ENCODE data around the gene SRGAP3. TPM values are rescaled to one million over a fixed set of nuclear protein-coding genes. Genes with fewer than 3 reads are reported as not detected.

Gene SRGAP3
- total RNA-seq, 1 donor from 2014 or later = 5.3 TPM

GRCh38 chr3:8990266-8991215 lies 258.9 kb downstream of the SRGAP3 start:
- DNase-seq (ENCODE audit: low read depth) = peak; percentile 98

DNA sequence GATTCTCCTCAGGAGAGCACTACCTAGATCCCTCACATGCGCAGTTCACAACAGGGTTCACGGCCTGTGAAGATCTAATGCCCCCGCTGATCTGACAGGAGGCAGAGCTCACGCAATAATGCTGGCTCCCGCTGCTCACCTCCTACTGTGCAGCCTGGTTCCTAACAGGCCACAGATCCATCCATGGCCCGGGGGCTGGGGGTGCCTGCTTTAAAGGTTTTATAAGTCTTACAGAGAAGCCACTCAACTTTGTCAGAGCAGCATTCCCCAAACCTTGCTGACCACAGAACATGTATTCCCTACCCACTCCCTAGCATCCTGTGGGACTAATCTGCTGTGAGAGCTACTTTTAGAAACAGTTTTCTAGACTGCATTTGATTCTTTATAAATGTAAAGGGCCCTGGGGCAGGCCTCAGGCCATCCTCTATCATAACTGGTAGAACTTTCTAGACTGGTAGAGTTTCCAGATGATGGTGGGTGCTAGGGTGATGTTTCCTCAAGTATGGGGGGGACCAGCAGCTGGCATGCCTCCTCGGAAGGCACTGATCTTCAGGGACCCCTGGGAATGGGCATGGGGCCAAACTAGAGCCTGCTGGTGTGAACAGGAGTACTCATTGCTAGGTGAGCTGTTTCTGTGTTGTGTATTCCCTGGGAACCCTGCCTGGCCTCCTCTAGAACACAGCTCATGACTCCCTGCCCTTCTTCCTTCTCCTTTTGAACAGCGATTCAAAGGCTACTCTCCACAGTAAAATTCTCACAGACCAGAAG lies 260.5 kb downstream of the SRGAP3 start:
- peak; percentile 49 for DNase-seq (ENCODE audit: low read depth)

- DNase-seq (ENCODE audit: low read depth) = no peak
Observed at GRCh38 chr3:8988384-8988655, 261.1 kb downstream of the SRGAP3 start.

- peak; percentile 66 for DNase-seq (ENCODE audit: low read depth)
Observed at GRCh38 chr3:8987645-8988383, 261.6 kb downstream of the SRGAP3 start.

DNA sequence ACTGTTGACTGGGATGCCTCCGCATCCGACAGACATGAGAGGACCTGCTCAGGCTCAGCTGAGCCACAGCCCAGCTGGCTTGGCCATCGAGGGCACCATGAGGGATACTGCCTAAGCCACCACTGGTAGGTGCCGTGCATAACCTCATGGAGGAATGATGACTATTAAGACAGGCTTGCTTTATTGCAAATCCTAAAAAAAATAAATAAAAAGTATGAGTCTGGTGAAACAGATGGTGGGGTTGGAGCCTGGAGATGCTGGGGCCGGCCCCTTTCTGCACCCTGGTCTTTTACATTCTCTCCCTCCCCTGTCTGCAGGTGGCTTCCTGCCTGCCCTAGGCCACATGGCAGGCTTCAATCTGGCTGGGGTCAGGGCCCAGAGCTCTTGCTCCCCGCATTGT lies 262.2 kb downstream of the SRGAP3 start:
- DNase-seq (ENCODE audit: low read depth) = peak; percentile 16

- no peak for DNase-seq (ENCODE audit: low read depth)
Observed at GRCh38 chr3:8986741-8987140, 262.7 kb downstream of the SRGAP3 start.

GRCh38 chr3:8985876-8986275 lies 263.6 kb downstream of the SRGAP3 start:
- DNase-seq (ENCODE audit: low read depth) = no peak

DNA sequence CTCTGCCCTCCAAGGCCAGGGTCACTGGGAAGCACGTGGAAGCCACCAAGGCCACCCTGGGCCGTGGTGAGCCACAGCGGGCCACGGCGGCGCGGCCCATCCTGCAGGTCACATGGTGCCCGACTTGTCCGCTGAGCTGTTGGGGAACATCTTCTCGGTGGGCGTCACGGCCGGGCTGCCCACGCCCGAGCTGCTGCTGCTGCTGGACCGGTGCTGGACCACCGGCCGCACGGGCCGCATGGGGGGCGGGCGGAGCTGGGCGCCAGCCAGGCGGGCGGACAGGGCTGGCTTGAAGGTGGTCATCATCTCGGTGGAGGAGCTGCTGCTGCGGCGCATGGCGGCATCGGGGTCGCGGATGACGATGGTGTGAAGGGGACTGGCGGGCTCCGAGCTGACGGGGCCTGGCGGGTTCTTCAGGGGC lies 264.0 kb downstream of the SRGAP3 start:
- no peak for DNase-seq (ENCODE audit: low read depth)

DNA sequence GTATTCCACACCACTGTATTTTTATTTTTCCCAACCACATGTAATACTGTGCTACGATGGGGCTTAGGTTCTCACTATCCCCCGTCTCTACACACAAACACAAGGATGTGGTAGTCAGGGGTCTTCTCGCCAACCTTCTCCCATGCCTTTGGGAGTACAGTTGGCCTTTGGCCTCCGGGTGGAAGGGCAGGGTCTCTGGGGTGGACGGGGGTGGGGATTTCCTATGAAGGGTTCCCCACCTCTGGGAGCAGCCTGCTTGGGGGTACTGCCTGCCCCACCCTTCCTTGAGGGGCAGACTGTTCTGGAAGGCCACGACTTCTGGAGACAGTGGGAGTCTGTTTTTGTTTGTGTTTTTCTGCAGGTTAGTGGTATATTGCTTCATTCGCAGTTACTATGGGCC lies 264.9 kb downstream of the SRGAP3 start:
- DNase-seq (ENCODE audit: low read depth) = no peak

GRCh38 chr3:8984081-8984480 lies 265.4 kb downstream of the SRGAP3 start:
- DNase-seq (ENCODE audit: low read depth) = no peak

DNA sequence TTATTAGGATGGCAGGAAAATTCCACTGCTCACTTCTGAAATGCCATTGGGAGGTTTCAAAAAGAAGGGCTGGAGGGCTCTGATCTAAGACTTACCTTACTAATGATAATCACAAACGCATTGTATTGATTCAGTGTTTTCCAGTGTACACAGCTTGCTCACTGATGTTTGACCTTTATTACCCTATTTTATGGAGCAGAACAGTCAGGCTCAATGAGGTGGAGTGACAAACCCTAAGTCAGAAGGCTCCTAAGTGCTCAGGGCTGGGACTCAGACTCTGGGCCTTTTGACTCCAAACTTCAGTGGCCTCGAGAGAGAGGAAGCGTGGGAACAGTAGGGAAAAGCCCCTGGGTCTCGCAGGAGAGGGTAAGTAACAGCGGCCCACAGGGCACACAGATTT lies 265.9 kb downstream of the SRGAP3 start:
- no peak for DNase-seq (ENCODE audit: low read depth)

DNA sequence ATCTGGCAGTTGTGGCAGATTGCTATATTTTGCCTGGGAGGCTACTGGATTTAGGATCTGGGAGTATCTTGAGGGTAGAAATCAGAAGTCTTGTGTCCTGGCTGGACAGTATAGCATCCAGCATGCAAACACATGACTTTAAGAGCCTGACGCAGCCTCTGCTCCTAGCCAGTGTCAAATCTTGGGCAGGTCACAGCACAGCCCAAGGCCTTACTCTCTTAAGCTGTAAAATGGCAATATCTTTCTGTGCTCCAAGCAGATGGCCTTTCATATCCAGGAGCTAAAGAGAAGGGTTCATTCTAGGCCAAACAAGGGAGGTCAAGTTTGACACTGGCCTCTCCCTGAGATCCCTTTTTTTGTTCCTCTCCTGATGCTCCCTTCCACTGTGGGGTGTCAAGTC lies 266.4 kb downstream of the SRGAP3 start:
- DNase-seq (ENCODE audit: low read depth) = no peak

DNA sequence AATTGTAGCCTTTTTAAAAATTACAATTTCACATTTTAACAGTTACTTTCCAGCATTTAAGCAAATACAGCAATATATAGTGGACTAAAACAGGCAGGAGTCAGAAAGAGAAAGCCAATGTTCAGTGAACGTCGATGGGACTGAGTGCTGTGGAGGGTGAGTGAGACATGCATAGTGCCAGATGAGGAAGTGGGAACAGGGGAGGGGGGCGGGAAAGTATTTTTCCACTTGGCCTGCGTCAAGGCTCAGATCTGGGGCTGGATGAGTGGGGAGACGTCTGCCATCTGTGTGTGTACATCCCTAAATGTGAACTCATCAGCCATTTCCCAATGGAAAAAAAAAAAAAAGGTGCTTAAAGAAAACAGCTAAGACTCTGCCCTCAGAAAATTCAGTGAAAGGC lies 266.9 kb downstream of the SRGAP3 start:
- no peak for DNase-seq (ENCODE audit: low read depth)

GRCh38 chr3:8981700-8982099 lies 267.7 kb downstream of the SRGAP3 start:
- DNase-seq (ENCODE audit: low read depth) = no peak

DNA sequence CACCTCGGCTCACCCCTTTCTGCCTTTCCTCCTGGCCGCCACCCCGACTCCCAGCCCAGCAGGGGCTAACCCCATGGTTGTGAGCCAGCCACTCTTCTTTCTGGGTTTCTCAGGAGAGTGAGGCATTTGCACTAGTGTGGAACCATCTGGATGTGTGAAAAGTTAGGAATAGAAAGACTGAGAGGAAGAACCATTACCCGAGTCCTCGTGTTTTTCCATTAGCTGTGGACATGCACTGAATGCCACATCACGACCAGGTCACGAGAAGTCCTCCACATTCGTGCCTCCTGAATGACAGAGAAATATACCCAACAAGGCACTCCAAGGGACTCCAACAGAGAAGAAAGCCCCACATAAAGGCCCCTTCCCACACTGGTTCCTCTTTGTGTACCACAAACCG lies 268.1 kb downstream of the SRGAP3 start:
- no peak for DNase-seq (ENCODE audit: low read depth)

DNA sequence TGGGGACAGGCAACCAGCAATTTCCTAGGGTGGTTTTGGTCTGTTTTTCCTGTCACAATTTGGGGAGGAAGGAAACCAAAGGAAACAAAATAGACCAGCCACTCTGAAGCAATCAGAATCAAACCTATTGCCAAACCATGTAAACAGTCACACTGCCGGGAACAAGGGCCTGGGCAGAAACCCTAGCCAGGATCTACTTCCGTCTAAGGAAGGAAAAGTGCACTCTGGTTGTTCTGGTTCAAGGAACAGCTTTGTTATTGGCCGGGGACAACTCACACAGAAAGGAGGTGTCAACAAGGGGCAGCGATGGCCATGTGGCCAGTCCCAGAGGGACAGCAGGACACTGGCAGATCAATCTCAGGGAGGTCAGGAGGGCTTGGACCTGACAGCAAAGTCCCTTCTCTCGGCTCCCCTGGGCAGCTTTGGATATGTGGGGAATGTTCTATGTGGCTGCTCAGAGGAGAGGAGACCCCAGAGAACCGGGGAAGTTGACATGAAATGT lies 268.6 kb downstream of the SRGAP3 start:
- no peak for DNase-seq (ENCODE audit: low read depth)

GRCh38 chr3:8979262-8979661 lies 270.2 kb downstream of the SRGAP3 start:
- DNase-seq (ENCODE audit: low read depth) = no peak

DNA sequence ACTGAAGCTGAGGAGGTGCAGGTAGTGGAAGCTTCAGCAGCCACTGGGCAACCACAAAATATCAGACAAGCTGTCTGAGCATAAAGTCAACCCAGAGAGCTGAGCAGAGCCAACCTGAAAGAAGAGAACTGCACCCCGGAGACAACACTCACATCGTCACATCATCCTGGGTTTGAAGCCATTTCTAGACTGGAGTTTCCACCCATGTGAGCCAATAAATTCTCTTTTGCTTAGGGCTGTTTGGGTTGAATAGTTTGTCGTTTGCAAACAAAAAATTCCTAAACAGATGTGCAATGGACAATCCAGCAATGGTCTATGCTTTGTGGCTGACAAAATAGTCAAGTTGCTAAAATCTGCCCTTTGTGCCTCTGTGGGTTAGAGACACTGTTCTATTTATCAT lies 270.9 kb downstream of the SRGAP3 start:
- no peak for DNase-seq (ENCODE audit: low read depth)

- DNase-seq (ENCODE audit: low read depth) = no peak
Observed at GRCh38 chr3:8976540-8977182, 272.8 kb downstream of the SRGAP3 start.

- DNase-seq (ENCODE audit: low read depth) = no peak
Observed at GRCh38 chr3:8975081-8976020, 274.1 kb downstream of the SRGAP3 start.
